Measurements from ENCODE around the gene SLC30A10.

The SLC30A10 gene

GRCh38 chr1:219924342-219924741, 4.0 kb downstream of the SLC30A10 start:
- DNase-seq, result no peak
- no peak for TF ChIP-seq CTCF (IDR thresholded peaks at IDR 0.05; ENCODE audit: low read depth, low read length)
- Histone ChIP-seq H3K27me3 (ENCODE audit: insufficient read depth, low read depth, severe bottlenecking) (no peaks in the 10 kb centered on the region), H3K36me3 (no peaks in the 10 kb centered on the region), H3K4me3 (ENCODE audit: low read depth, low read length) (no peak overlapping the region), H3K27ac (no peak overlapping the region), H3K9me3 (ENCODE audit: severe bottlenecking) (no peaks in the 10 kb centered on the region)

- Histone ChIP-seq H3K4me3 (ENCODE audit: low read depth, low read length) (no peak overlapping the region), H3K27ac (no peak overlapping the region)
- DNase-seq, result no peak
Observed at GRCh38 chr1:219917851-219918466, 10.4 kb downstream of the SLC30A10 start.

GRCh38 chr1:219917281-219917680, 11.1 kb downstream of the SLC30A10 start:
- H3K27ac ChIP-seq, result no peak overlapping the region
- TF ChIP-seq CTCF (IDR thresholded peaks at IDR 0.05; ENCODE audit: low read depth, low read length), result no peak
- H3K9me3 ChIP-seq (ENCODE audit: severe bottlenecking), result no peaks in the 10 kb centered on the region
- DNase-seq, result no peak
- no peak overlapping the region for H3K4me3 ChIP-seq (ENCODE audit: low read depth, low read length)
- no peaks in the 10 kb centered on the region for H3K27me3 ChIP-seq (ENCODE audit: insufficient read depth, low read depth, severe bottlenecking)
- no peaks in the 10 kb centered on the region; the same call in 1 of the 2 replicates for H3K36me3 ChIP-seq

More at GRCh38 chr1:219917851-219918466, 10.4 kb downstream of the SLC30A10 start:
- TF ChIP-seq CTCF (IDR thresholded peaks at IDR 0.05; ENCODE audit: low read depth, low read length), result no peak
- Histone ChIP-seq H3K9me3 (ENCODE audit: severe bottlenecking) (no peaks in the 10 kb centered on the region), H3K27me3 (ENCODE audit: insufficient read depth, low read depth, severe bottlenecking) (no peaks in the 10 kb centered on the region), H3K36me3 (no peaks in the 10 kb centered on the region; the same call in 1 of the 2 replicates)

GRCh38 chr1:219916257-219916656, 12.1 kb downstream of the SLC30A10 start:
- no peak overlapping the region for H3K27ac ChIP-seq
- no peaks in the 10 kb centered on the region; the same call in 1 of the 2 replicates for H3K36me3 ChIP-seq
- no peak overlapping the region for H3K4me3 ChIP-seq (ENCODE audit: low read depth, low read length)
- no peaks in the 10 kb centered on the region for H3K27me3 ChIP-seq (ENCODE audit: insufficient read depth, low read depth, severe bottlenecking)
- TF ChIP-seq CTCF (IDR thresholded peaks at IDR 0.05; ENCODE audit: low read depth, low read length), result no peak
- no peaks in the 10 kb centered on the region for H3K9me3 ChIP-seq (ENCODE audit: severe bottlenecking)
- no peak for DNase-seq

GRCh38 chr1:219913005-219913770, 15.2 kb downstream of the SLC30A10 start:
- no peak for TF ChIP-seq CTCF (IDR thresholded peaks at IDR 0.05; ENCODE audit: low read depth, low read length)
- no peak for DNase-seq

More at GRCh38 chr1:219913005-219913770, 15.2 kb downstream of the SLC30A10 start:
- Histone ChIP-seq H3K36me3 (no peaks in the 10 kb centered on the region; the same call in 1 of the 2 replicates), H3K27me3 (ENCODE audit: insufficient read depth, low read depth, severe bottlenecking) (no peaks in the 10 kb centered on the region), H3K9me3 (ENCODE audit: severe bottlenecking) (no peaks in the 10 kb centered on the region), H3K4me3 (ENCODE audit: low read depth, low read length) (no peak overlapping the region), H3K27ac (no peak overlapping the region)
